Measurements from ENCODE around the gene RTL1.

DNA sequence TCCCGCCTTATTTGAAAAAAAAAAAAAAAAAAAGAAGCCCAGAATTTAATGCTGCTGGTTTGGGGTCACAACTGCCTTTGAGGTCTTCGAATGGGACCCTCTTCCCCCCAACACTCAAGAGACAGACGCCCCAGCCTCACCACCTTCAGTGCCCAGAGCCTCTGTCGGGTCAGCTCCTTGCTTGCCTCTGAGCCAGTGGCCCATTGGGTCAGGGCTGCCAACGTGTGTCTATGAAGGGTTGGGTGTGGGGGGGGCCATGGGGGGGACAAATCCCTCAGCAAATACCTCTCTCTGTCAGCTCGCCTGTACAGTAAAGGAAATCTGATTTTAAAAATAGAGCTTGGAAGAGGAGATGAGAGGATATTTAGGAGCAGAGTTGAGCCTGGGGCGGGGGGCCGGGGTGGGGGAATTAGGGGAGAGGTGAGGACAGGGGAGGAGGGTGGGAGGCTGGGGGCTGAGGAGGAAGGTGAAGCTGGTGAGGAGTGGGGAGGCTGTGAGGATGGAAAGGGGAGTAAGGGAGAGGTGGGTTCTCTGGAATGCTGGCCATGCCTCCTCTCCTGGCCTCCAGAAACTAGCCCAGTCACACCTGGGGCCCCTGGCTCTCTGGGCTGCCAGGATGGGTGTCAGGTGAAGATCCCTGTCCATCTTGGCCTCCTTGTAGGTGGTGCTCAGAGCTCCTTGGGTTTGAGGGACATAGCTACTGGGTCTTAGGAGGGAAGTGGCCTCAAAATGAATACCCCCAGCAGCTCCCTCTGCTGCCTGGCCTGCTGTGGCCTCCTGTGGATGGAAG lies 13.3 kb downstream of the RTL1 start:
- TF ChIP-seq, protein P1, sequence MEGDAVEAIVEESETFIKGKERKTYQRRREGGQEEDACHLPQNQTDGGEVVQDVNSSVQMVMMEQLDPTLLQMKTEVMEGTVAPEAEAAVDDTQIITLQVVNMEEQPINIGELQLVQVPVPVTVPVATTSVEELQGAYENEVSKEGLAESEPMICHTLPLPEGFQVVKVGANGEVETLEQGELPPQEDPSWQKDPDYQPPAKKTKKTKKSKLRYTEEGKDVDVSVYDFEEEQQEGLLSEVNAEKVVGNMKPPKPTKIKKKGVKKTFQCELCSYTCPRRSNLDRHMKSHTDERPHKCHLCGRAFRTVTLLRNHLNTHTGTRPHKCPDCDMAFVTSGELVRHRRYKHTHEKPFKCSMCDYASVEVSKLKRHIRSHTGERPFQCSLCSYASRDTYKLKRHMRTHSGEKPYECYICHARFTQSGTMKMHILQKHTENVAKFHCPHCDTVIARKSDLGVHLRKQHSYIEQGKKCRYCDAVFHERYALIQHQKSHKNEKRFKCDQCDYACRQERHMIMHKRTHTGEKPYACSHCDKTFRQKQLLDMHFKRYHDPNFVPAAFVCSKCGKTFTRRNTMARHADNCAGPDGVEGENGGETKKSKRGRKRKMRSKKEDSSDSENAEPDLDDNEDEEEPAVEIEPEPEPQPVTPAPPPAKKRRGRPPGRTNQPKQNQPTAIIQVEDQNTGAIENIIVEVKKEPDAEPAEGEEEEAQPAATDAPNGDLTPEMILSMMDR (IDR thresholded peaks at IDR 0.05), result no peak
- TF ChIP-seq POLR2A (IDR thresholded peaks at IDR 0.05), result no peak

All from breast epithelium (tissue), 3 donors.